Panc1 (cell line): ENCODE data around the gene DCAKD. TPM values are rescaled to one million over a fixed set of nuclear protein-coding genes. Genes with fewer than 3 reads are reported as not detected.

Experiments used
- ATAC-seq: fragments of 200-7000 bp; cut with Tn5 transposase; 2 replicates; pipeline ENCODE4 v1.9.1; 2020; ENCODE audit warnings: mild to moderate bottlenecking, moderate library complexity
- BruUV-seq: library from RNA; stranded (reverse); fragments of 400-500 nt; replicated peaks from 2 replicates; lab custom pipeline; 2021; lab: Mats Ljungman, UMichigan
- CTCF ChIA-PET: fragments of 300-600 bp; sonication (Branson Sonifier 250); formaldehyde crosslinking; loops from one replicate; lab custom pipeline; 2022; ENCODE audit warnings: antibody characterized with exemption; lab: Charles Lee
- POLR2A ChIA-PET: fragments of 300-600 bp; sonication (Branson Sonifier 250); formaldehyde crosslinking; loops from one replicate; lab custom pipeline; 2022; ENCODE audit warnings: antibody characterized with exemption; lab: Charles Lee
- DNase-seq: peaks from one replicate; pipeline ENCODE4 v3.0.0-alpha.2; 2010; ENCODE audit warnings: low read depth, low spot score
- H3K27ac ChIP-seq: 2 replicates; pipeline ENCODE4 v1.5.1; 2011; ENCODE audit warnings: mild to moderate bottlenecking, low read length, inconsistent platforms
- H3K27me3 ChIP-seq: fragments of 200-500 bp; sonication (Bioruptor generic); 2 replicates; pipeline ENCODE4 v1.6.0; 2014; ENCODE audit warnings: low read length, inconsistent platforms; ENCODE audit not compliant: control insufficient read depth, insufficient read depth
- H3K36me3 ChIP-seq: fragments of 200-500 bp; sonication (Bioruptor generic); 2 replicates; pipeline ENCODE4 v1.5.1; 2014; ENCODE audit warnings: inconsistent platforms, mild to moderate bottlenecking, low read length, moderate library complexity; ENCODE audit not compliant: control insufficient read depth, insufficient read depth
- H3K4me1 ChIP-seq: 2 replicates; pipeline ENCODE4 v1.5.1; 2011; ENCODE audit warnings: inconsistent platforms, mild to moderate bottlenecking, low read length, moderate library complexity; ENCODE audit not compliant: control insufficient read depth, insufficient read depth
- H3K4me3 ChIP-seq, 2 experiments: 2 replicates each; pipeline ENCODE4 v1.5.1; 2011 to 2012; ENCODE audit warnings: low read depth in 2 of 2, low read length in 2 of 2, mild to moderate bottlenecking in 2 of 2, inconsistent platforms in 1 of 2, moderate library complexity in 1 of 2
- H3K9me3 ChIP-seq: fragments of 200-500 bp; sonication (Bioruptor generic); 2 replicates; pipeline ENCODE4 v1.5.1; 2014; ENCODE audit warnings: low read depth, mild to moderate bottlenecking, inconsistent platforms, low read length, moderate library complexity; ENCODE audit not compliant: control insufficient read depth, insufficient read depth
- POLR2AphosphoS5 ChIP-seq: IDR thresholded peaks from 2 replicates; pipeline ENCODE4 v1.6.1; 2012; ENCODE audit warnings: mild to moderate bottlenecking, low read depth, low read length, moderate library complexity
- SIN3A ChIP-seq: IDR thresholded peaks from 2 replicates; pipeline ENCODE4 v1.6.1; 2012; ENCODE audit warnings: low read depth, mild to moderate bottlenecking, low read length, moderate library complexity, borderline replicate concordance; ENCODE audit not compliant: insufficient read depth
- TCF7L2 ChIP-seq: IDR thresholded peaks from 2 replicates; pipeline ENCODE4 v1.6.1; 2011; ENCODE audit warnings: mild to moderate bottlenecking, low read depth, low read length, inconsistent platforms
- in situ Hi-C: cut with HindIII; loops from 2 replicates; pipeline ENCODE4 v1.10.0; 2016; ENCODE audit warnings: low sequenced_read_pairs, low pct_unique_long_range_greater_than_20kb
- intact Hi-C: fragments of 100-400 bp; cut with micrococcal nuclease; formaldehyde crosslinking; loops from one replicate; pipeline ENCODE4 v1.10.0; 2022; ENCODE audit not compliant: unreplicated experiment
- total RNA-seq: library from RNA; stranded (reverse); gene quantifications from one replicate; pipeline ENCODE4 v1.2.1, GENCODE V29; 2021; ENCODE audit not compliant: unreplicated experiment
- TF ChIP-seq, protein P1 (sequence below), 2 experiments: IDR thresholded peaks; 2 replicates each; pipeline ENCODE4 v1.6.1; 2011 to 2012; ENCODE audit warnings: low read depth in 2 of 2, control low read depth in 1 of 2, low read length in 1 of 2, mild to moderate bottlenecking in 1 of 2, moderate library complexity in 1 of 2; ENCODE audit not compliant: insufficient read depth in 1 of 2
- TF ChIP-seq, protein P2 (sequence below): fragments of 450-650 bp; IDR thresholded peaks from 2 replicates; pipeline ENCODE4 v1.5.1; 2017; ENCODE audit warnings: mild to moderate bottlenecking

The DCAKD gene
- total RNA-seq, 1 experiment from 2014 or later: 24.3 TPM

DNA sequence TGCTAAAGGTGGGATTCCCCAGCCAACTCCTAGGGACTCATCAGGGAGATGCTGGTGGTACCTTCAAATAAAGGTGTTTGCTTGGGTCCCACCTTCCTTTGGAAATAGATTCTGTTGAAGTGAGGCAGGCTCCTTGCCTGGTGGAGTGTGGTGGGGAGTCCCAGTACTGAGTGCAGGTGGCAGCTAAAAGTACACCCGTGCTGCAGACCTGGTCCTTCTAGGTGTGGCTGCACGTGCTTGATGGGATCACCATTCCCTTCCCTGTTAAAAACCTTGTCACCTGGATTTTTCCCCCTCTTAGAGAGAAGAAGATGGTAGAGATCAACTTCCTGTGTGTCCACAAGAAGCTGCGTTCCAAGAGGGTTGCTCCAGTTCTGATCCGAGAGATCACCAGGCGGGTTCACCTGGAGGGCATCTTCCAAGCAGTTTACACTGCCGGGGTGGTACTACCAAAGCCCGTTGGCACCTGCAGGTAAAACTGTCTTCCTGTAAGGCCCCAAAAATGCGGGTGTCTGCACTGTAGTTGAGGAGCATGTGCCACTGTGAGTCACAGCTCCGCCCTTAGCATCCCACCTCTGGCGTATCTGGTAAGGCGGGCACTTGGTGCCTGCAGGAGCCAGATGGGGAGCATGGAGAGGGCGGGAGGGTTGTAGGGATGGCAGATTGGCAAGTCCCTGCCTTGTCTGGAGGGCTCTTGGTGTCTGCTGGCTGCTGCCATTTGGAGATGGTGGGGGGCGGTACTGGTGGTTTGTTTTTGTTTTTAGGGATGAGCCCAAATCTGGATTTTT, 46.8 kb upstream of the DCAKD start:
- ATAC-seq: no peak
- DNase-seq: no peak
- no peaks in the 10 kb centered on the region for H3K9me3 ChIP-seq
- no peak overlapping the region for H3K4me3 ChIP-seq
- H3K27ac ChIP-seq: no peak overlapping the region
- H3K4me1 ChIP-seq: peaks cover 3% of the 10 kb centered on the region
- intact Hi-C loops (no loop called here), in situ Hi-C loops (no loop called here)
- ChIA-PET POLR2A (no interaction called here), CTCF (interaction anchor here (0.5 to 0.8 kb wide), 2 partner anchors 51 to 185 kb away, joined by 4 to 5 read pairs; no protein-coding TSS in a partner anchor)
- TF ChIP-seq, protein P1, sequence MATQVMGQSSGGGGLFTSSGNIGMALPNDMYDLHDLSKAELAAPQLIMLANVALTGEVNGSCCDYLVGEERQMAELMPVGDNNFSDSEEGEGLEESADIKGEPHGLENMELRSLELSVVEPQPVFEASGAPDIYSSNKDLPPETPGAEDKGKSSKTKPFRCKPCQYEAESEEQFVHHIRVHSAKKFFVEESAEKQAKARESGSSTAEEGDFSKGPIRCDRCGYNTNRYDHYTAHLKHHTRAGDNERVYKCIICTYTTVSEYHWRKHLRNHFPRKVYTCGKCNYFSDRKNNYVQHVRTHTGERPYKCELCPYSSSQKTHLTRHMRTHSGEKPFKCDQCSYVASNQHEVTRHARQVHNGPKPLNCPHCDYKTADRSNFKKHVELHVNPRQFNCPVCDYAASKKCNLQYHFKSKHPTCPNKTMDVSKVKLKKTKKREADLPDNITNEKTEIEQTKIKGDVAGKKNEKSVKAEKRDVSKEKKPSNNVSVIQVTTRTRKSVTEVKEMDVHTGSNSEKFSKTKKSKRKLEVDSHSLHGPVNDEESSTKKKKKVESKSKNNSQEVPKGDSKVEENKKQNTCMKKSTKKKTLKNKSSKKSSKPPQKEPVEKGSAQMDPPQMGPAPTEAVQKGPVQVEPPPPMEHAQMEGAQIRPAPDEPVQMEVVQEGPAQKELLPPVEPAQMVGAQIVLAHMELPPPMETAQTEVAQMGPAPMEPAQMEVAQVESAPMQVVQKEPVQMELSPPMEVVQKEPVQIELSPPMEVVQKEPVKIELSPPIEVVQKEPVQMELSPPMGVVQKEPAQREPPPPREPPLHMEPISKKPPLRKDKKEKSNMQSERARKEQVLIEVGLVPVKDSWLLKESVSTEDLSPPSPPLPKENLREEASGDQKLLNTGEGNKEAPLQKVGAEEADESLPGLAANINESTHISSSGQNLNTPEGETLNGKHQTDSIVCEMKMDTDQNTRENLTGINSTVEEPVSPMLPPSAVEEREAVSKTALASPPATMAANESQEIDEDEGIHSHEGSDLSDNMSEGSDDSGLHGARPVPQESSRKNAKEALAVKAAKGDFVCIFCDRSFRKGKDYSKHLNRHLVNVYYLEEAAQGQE (IDR thresholded peaks at IDR 0.05; ENCODE audit: insufficient read depth in 1 of 2, low read depth in 2 of 2, low read length in 1 of 2): no peak
- TF ChIP-seq, protein P2, sequence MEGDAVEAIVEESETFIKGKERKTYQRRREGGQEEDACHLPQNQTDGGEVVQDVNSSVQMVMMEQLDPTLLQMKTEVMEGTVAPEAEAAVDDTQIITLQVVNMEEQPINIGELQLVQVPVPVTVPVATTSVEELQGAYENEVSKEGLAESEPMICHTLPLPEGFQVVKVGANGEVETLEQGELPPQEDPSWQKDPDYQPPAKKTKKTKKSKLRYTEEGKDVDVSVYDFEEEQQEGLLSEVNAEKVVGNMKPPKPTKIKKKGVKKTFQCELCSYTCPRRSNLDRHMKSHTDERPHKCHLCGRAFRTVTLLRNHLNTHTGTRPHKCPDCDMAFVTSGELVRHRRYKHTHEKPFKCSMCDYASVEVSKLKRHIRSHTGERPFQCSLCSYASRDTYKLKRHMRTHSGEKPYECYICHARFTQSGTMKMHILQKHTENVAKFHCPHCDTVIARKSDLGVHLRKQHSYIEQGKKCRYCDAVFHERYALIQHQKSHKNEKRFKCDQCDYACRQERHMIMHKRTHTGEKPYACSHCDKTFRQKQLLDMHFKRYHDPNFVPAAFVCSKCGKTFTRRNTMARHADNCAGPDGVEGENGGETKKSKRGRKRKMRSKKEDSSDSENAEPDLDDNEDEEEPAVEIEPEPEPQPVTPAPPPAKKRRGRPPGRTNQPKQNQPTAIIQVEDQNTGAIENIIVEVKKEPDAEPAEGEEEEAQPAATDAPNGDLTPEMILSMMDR: no peak
- TF ChIP-seq TCF7L2: no peak
- no peak for TF ChIP-seq SIN3A
- TF ChIP-seq POLR2AphosphoS5: no peak
- no TSS peak for BruUV-seq
- no peaks in the 10 kb centered on the region for H3K27me3 ChIP-seq
- H3K36me3 ChIP-seq: peaks cover 13% of the 10 kb centered on the region

DNA sequence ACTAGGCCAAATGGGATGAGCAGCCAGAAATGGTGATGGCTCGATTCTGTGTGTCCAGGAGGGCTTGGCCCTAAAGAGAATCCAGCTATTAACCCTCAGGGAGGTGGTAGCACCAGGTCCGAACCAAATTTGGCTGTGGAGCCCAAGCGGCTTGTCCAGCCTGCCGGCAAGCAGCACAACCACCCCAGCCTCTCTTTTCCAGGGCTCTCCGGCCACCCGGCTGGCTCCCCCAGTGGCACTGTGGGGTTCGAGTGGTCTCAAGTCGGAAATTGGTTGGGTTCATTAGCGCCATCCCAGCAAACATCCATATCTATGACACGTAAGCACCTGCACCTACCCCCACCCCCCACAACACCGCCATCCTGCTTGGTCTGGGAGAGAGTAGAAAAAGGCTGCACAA, 45.5 kb upstream of the DCAKD start:
- Histone ChIP-seq H3K27ac (no peak overlapping the region), H3K4me3 (no peak overlapping the region), H3K4me1 (peaks cover 11% of the 10 kb centered on the region), H3K36me3 (peaks cover 14% of the 10 kb centered on the region), H3K9me3 (no peaks in the 10 kb centered on the region), H3K27me3 (no peaks in the 10 kb centered on the region)
- intact Hi-C loops (no loop called here), in situ Hi-C loops (no loop called here)
- no peak for DNase-seq
- TF ChIP-seq, protein P2: no peak
- TF ChIP-seq, protein P1 (IDR thresholded peaks at IDR 0.05; ENCODE audit: insufficient read depth in 1 of 2, low read depth in 2 of 2, low read length in 1 of 2): no peak
- TF ChIP-seq SIN3A (no peak), POLR2AphosphoS5 (no peak), TCF7L2 (no peak)
- ChIA-PET POLR2A (no interaction called here), CTCF (no interaction called here)
- ATAC-seq: no peak
- no TSS peak for BruUV-seq
